BLaER1 treated with 17β-estradiol and CSF1 and Interleukin-3, amounts not matched to agents 10 nM and 100 nM (cell line): Measurements from ENCODE around the gene PLCL2.

Experiments used
- H3K27ac ChIP-seq, 11 experiments: shearing (Covaris generic); formaldehyde crosslinking; 2 replicates each; pipeline ENCODE4 v1.8.1; 2022
- H3K27me3 ChIP-seq, 11 experiments: shearing (Covaris generic); formaldehyde crosslinking; 2 replicates each; pipeline ENCODE4 v1.8.1; 2022
- H3K36me3 ChIP-seq, 11 experiments: shearing (Covaris generic); formaldehyde crosslinking; 2 replicates each; pipeline ENCODE4 v1.8.1; 2022
- H3K4me1 ChIP-seq, 10 experiments: shearing (Covaris generic); formaldehyde crosslinking; 2 replicates each; pipeline ENCODE4 v1.8.1; 2022
- H3K4me2 ChIP-seq, 11 experiments: shearing (Covaris generic); formaldehyde crosslinking; 2 replicates each; pipeline ENCODE4 v1.8.1; 2022
- H3K4me3 ChIP-seq, 10 experiments: shearing (Covaris generic); formaldehyde crosslinking; 2 replicates each; pipeline ENCODE4 v1.8.1; 2022
- H3K9ac ChIP-seq, 11 experiments: shearing (Covaris generic); formaldehyde crosslinking; 2 replicates each; pipeline ENCODE4 v1.8.1; 2022
- H3K9me3 ChIP-seq, 11 experiments: shearing (Covaris generic); formaldehyde crosslinking; replicated peaks in 1 of 11; 2 replicates each; pipeline ENCODE4 v1.8.1; 2022
- H4K20me1 ChIP-seq, 11 experiments: shearing (Covaris generic); formaldehyde crosslinking; 2 replicates each; pipeline ENCODE4 v1.8.1; 2022
- Cebpa-rat ChIP-seq, 11 experiments: shearing (Covaris generic); IDR thresholded peaks; 2 replicates each; pipeline ENCODE4 v1.8.1; 2022

The PLCL2 gene

GRCh38 chr3:16905704-16906103 is 20.9 kb downstream of the PLCL2 start:
- TF ChIP-seq Cebpa-rat (IDR thresholded peaks at IDR 0.05), result no peak
- H3K4me2 ChIP-seq, result no peak overlapping the region
- no peak overlapping the region for H3K27ac ChIP-seq

GRCh38 chr3:16906682-16907081 is 21.9 kb downstream of the PLCL2 start:
- no peaks in the 10 kb centered on the region for H3K27me3 ChIP-seq
- peaks cover 10 to 31% (median 21%) of the 10 kb centered on the region in 10 experiments for H3K4me1 ChIP-seq
- H3K27ac ChIP-seq, result peak overlapping the region in 2 of 11 experiments; percentile 1 to 14; a peak in 2 of 22 replicates
- H3K9me3 ChIP-seq, result peaks cover 0 to 4% (median 0%) of the 10 kb centered on the region in 11 experiments; a peak in 1 of 22 replicates
- H4K20me1 ChIP-seq, result peaks cover 7 to 89% (median 16%) of the 10 kb centered on the region in 11 experiments; a peak in 15 of 22 replicates
- no peak overlapping the region for H3K4me3 ChIP-seq
- TF ChIP-seq Cebpa-rat (IDR thresholded peaks at IDR 0.05), result no peak
- H3K4me2 ChIP-seq, result peak overlapping the region; percentile 25 to 69 (median 52); a peak in 18 of 22 replicates
- peaks cover 0 to 8% (median 0%) of the 10 kb centered on the region in 11 experiments; a peak in 2 of 22 replicates for H3K36me3 ChIP-seq
- peak overlapping the region in 1 of 11 experiments; percentile 35; a peak in 1 of 22 replicates for H3K9ac ChIP-seq

More at GRCh38 chr3:16905704-16906103, 20.9 kb downstream of the PLCL2 start:
- H3K9ac ChIP-seq, result no peak overlapping the region
- peaks cover 15 to 94% (median 25%) of the 10 kb centered on the region in 11 experiments; a peak in 15 of 22 replicates for H4K20me1 ChIP-seq
- peaks cover 0 to 8% (median 0%) of the 10 kb centered on the region in 11 experiments; a peak in 1 of 22 replicates for H3K36me3 ChIP-seq
- no peak overlapping the region for H3K4me3 ChIP-seq
- no peaks in the 10 kb centered on the region for H3K27me3 ChIP-seq
- peaks cover 0 to 4% (median 0%) of the 10 kb centered on the region in 11 experiments; a peak in 1 of 22 replicates for H3K9me3 ChIP-seq
- H3K4me1 ChIP-seq, result peaks cover 8 to 26% (median 19%) of the 10 kb centered on the region in 10 experiments

- Histone ChIP-seq H3K4me3 (no peak overlapping the region), H3K27ac (peak overlapping the region in 3 of 11 experiments; percentile 1 to 14 (median 7); a peak in 4 of 22 replicates), H3K9ac (no peak overlapping the region), H3K4me2 (peak overlapping the region in 8 of 11 experiments; percentile 18 to 69 (median 54); a peak in 13 of 22 replicates), H3K27me3 (no peaks in the 10 kb centered on the region), H3K4me1 (peaks cover 15 to 37% (median 27%) of the 10 kb centered on the region in 10 experiments), H3K9me3 (peaks cover 0 to 4% (median 0%) of the 10 kb centered on the region in 11 experiments; a peak in 1 of 22 replicates), H4K20me1 (peaks cover 4 to 88% (median 11%) of the 10 kb centered on the region in 11 experiments; a peak in 12 of 22 replicates), H3K36me3 (peaks cover 0 to 8% (median 0%) of the 10 kb centered on the region in 11 experiments; a peak in 2 of 22 replicates)
- no peak for TF ChIP-seq Cebpa-rat (IDR thresholded peaks at IDR 0.05)
These were observed 22.5 kb downstream of the PLCL2 start for GRCh38 chr3:16907243-16907642.

- no peak overlapping the region for H3K4me3 ChIP-seq
- peaks cover 24 to 46% (median 36%) of the 10 kb centered on the region in 10 experiments for H3K4me1 ChIP-seq
- no peak overlapping the region for H3K27ac ChIP-seq
- no peaks in the 10 kb centered on the region for H3K27me3 ChIP-seq
- H3K9ac ChIP-seq, result no peak overlapping the region
- H4K20me1 ChIP-seq, result peaks cover 4 to 88% (median 11%) of the 10 kb centered on the region in 11 experiments; a peak in 13 of 22 replicates
- peaks cover 0 to 8% (median 0%) of the 10 kb centered on the region in 11 experiments; a peak in 2 of 22 replicates for H3K36me3 ChIP-seq
- no peak overlapping the region for H3K4me2 ChIP-seq
- no peak for TF ChIP-seq Cebpa-rat (IDR thresholded peaks at IDR 0.05)
- H3K9me3 ChIP-seq, result peaks cover 0 to 4% (median 0%) of the 10 kb centered on the region in 11 experiments; a peak in 1 of 22 replicates
These were observed 23.5 kb downstream of the PLCL2 start for GRCh38 chr3:16908016-16908807.

- peaks cover 0 to 8% (median 0%) of the 10 kb centered on the region in 11 experiments; a peak in 2 of 22 replicates for H3K36me3 ChIP-seq
- no peak overlapping the region for H3K4me3 ChIP-seq
- peaks cover under 1 to 86% (median 11%) of the 10 kb centered on the region in 11 experiments; a peak in 13 of 22 replicates for H4K20me1 ChIP-seq
- no peaks in the 10 kb centered on the region for H3K27me3 ChIP-seq
- H3K27ac ChIP-seq, result no peak overlapping the region
- no peak for TF ChIP-seq Cebpa-rat (IDR thresholded peaks at IDR 0.05)
- H3K9me3 ChIP-seq, result peaks cover 0 to 4% (median 0%) of the 10 kb centered on the region in 11 experiments; a peak in 1 of 22 replicates
- peaks cover 24 to 48% (median 37%) of the 10 kb centered on the region in 10 experiments for H3K4me1 ChIP-seq
- H3K9ac ChIP-seq, result no peak overlapping the region
- no peak overlapping the region for H3K4me2 ChIP-seq
These were observed 24.1 kb downstream of the PLCL2 start for GRCh38 chr3:16908896-16909295.

- H3K36me3 ChIP-seq, result peaks cover 0 to 8% (median 0%) of the 10 kb centered on the region in 11 experiments; a peak in 2 of 22 replicates
- H3K9ac ChIP-seq, result no peak overlapping the region
- H4K20me1 ChIP-seq, result peaks cover 0 to 84% (median 5%) of the 10 kb centered on the region in 11 experiments; a peak in 13 of 22 replicates
- TF ChIP-seq Cebpa-rat (IDR thresholded peaks at IDR 0.05), result no peak
- no peak overlapping the region for H3K4me2 ChIP-seq
- H3K9me3 ChIP-seq, result no peaks in the 10 kb centered on the region
- no peak overlapping the region for H3K4me3 ChIP-seq
- H3K4me1 ChIP-seq, result peaks cover 24 to 45% (median 35%) of the 10 kb centered on the region in 10 experiments
- peak overlapping the region in 5 of 11 experiments; percentile 1 to 38 (median 30); a peak in 4 of 22 replicates for H3K27ac ChIP-seq
- no peaks in the 10 kb centered on the region for H3K27me3 ChIP-seq
These were observed 25.0 kb downstream of the PLCL2 start for GRCh38 chr3:16909802-16910201.

- Histone ChIP-seq H3K4me1 (peaks cover 24 to 41% (median 32%) of the 10 kb centered on the region in 10 experiments), H3K9me3 (no peaks in the 10 kb centered on the region), H3K36me3 (peaks cover 0 to 8% (median 0%) of the 10 kb centered on the region in 11 experiments; a peak in 2 of 22 replicates), H3K4me2 (no peak overlapping the region), H4K20me1 (peaks cover 0 to 84% (median 4%) of the 10 kb centered on the region in 11 experiments; a peak in 12 of 22 replicates), H3K27me3 (no peaks in the 10 kb centered on the region), H3K9ac (no peak overlapping the region), H3K27ac (peak overlapping the region in 5 of 11 experiments; percentile 1 to 38 (median 30); a peak in 7 of 22 replicates), H3K4me3 (no peak overlapping the region)
- no peak for TF ChIP-seq Cebpa-rat (IDR thresholded peaks at IDR 0.05)
These were observed 25.5 kb downstream of the PLCL2 start for GRCh38 chr3:16910207-16910606.

GRCh38 chr3:16911916-16912315 is 27.2 kb downstream of the PLCL2 start:
- no peak for TF ChIP-seq Cebpa-rat (IDR thresholded peaks at IDR 0.05)
- Histone ChIP-seq H3K4me1 (peaks cover 20 to 31% (median 25%) of the 10 kb centered on the region in 10 experiments), H3K9me3 (no peaks in the 10 kb centered on the region), H3K27ac (peak overlapping the region in 9 of 11 experiments; percentile 53 to 86 (median 77); a peak in 16 of 22 replicates), H3K4me3 (no peak overlapping the region), H3K4me2 (peak overlapping the region in 10 of 11 experiments; percentile 42 to 67 (median 50); a peak in 17 of 22 replicates), H3K27me3 (no peaks in the 10 kb centered on the region), H4K20me1 (peaks cover 0 to 88% (median 0%) of the 10 kb centered on the region in 11 experiments; a peak in 10 of 22 replicates), H3K36me3 (peaks cover 0 to 11% (median 0%) of the 10 kb centered on the region in 11 experiments; a peak in 2 of 22 replicates), H3K9ac (peak overlapping the region in 1 of 11 experiments; percentile 22; a peak in 2 of 22 replicates)
